ENCODE data around the gene JAK1.

DNA sequence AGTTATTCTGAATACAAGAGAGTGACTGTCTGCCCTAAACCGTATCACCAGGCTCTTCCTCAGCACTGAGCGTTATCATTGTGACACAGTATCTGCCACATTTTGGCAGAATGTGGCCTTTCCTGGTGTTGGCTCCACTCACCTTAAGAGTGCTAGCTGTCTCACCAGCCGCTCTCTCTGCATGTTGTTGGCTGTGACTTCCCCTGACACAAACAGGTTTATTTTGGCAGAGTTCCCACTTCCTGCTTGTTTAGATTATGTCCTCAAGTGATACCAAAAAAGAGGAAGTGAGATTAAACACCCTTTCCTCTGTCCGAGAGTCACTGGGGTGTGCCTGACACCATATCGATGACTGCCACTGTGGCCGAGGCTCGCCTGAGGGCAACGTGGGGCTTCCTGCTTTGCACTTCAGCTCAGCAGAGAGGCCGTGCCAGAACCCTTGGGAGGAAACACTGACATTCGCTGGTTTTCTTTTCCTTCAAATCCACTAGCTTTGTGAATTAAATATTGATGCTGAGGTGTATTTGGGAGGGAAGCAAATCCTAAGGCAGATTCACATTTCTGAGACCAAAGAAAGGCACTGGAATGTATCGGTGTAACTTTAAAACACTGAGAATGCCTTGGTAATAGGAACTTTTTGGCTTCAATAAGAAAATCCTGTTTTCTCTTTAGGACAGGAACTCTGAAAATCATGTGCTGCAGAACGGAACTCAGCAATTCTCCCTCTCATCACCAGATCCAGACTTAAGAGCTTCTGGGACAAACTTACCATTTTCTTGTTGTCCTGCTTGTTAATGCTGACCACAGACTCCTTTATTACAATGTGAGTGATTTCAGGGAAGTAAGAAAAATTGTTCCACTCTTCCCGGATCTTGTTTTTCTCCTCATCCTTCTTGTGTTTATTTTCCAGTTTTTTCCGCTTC is 102.1 kb downstream of the JAK1 start:
- no peak for TF ChIP-seq EZH2phosphoT487 (IDR thresholded peaks at IDR 0.05; ENCODE audit: borderline replicate concordance)
- TF ChIP-seq, protein P1, sequence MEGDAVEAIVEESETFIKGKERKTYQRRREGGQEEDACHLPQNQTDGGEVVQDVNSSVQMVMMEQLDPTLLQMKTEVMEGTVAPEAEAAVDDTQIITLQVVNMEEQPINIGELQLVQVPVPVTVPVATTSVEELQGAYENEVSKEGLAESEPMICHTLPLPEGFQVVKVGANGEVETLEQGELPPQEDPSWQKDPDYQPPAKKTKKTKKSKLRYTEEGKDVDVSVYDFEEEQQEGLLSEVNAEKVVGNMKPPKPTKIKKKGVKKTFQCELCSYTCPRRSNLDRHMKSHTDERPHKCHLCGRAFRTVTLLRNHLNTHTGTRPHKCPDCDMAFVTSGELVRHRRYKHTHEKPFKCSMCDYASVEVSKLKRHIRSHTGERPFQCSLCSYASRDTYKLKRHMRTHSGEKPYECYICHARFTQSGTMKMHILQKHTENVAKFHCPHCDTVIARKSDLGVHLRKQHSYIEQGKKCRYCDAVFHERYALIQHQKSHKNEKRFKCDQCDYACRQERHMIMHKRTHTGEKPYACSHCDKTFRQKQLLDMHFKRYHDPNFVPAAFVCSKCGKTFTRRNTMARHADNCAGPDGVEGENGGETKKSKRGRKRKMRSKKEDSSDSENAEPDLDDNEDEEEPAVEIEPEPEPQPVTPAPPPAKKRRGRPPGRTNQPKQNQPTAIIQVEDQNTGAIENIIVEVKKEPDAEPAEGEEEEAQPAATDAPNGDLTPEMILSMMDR (conservative IDR thresholded peaks at IDR 0.05; ENCODE audit: low read length), result no peak

Measured in Loucy (cell line).